ENCODE measurements around the gene MAFG.

DNA sequence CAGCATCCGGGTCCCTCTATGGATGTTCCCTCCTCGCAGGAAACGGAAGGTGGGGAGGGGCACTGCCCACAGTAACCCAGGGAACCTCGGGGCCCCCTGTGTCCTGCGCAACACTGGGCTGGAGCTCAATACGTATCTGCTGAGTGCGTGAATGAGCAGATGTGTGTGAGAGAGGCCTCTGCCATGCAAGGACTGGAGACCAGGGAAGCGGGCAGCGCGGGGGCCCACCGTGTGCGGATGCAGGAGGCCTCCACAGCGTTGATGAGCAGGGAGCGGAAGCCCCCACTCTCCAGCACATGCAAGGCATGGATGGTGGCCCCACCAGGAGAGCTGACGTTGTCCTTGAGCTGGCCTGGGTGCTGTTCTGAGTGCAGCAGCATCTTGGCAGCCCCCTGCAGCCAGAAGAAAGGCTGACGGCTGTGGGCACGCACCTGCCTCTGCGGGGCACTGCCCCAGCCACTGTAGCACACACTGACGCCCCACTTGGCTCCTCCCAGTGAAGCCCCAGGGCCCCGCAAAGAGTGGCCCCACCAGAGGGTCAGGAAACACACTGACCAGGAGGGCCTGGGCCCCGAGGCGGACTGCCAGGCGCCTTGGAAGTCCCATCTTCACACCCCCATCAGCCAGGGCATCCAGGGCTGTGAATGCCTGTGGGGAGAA, 6.7 kb upstream of the MAFG start:
- no peak for TF ChIP-seq CTCF (conservative IDR thresholded peaks at IDR 0.05; ENCODE audit: low read depth in 2 of 2)
- TF ChIP-seq EZH2 (IDR thresholded peaks at IDR 0.05; ENCODE audit: low read depth, unreplicated experiment), result no peak
- TF ChIP-seq, protein P1, sequence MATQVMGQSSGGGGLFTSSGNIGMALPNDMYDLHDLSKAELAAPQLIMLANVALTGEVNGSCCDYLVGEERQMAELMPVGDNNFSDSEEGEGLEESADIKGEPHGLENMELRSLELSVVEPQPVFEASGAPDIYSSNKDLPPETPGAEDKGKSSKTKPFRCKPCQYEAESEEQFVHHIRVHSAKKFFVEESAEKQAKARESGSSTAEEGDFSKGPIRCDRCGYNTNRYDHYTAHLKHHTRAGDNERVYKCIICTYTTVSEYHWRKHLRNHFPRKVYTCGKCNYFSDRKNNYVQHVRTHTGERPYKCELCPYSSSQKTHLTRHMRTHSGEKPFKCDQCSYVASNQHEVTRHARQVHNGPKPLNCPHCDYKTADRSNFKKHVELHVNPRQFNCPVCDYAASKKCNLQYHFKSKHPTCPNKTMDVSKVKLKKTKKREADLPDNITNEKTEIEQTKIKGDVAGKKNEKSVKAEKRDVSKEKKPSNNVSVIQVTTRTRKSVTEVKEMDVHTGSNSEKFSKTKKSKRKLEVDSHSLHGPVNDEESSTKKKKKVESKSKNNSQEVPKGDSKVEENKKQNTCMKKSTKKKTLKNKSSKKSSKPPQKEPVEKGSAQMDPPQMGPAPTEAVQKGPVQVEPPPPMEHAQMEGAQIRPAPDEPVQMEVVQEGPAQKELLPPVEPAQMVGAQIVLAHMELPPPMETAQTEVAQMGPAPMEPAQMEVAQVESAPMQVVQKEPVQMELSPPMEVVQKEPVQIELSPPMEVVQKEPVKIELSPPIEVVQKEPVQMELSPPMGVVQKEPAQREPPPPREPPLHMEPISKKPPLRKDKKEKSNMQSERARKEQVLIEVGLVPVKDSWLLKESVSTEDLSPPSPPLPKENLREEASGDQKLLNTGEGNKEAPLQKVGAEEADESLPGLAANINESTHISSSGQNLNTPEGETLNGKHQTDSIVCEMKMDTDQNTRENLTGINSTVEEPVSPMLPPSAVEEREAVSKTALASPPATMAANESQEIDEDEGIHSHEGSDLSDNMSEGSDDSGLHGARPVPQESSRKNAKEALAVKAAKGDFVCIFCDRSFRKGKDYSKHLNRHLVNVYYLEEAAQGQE (IDR thresholded peaks at IDR 0.05; ENCODE audit: unreplicated experiment), result no peak
- no peak for TF ChIP-seq POLR2AphosphoS5 (IDR thresholded peaks at IDR 0.05; ENCODE audit: low read depth)
- TF ChIP-seq EZH2phosphoT487 (IDR thresholded peaks at IDR 0.05; ENCODE audit: unreplicated experiment), result no peak
- TF ChIP-seq CREB1 (CRISPR knock-in tag; IDR thresholded peaks at IDR 0.05; ENCODE audit: low read depth), result no peak
- TF ChIP-seq ZNF331 (CRISPR knock-in tag; IDR thresholded peaks at IDR 0.05; ENCODE audit: low read depth), result no peak
